ENCODE results near the gene GPR17. TPM values are rescaled to one million over a fixed set of nuclear protein-coding genes. Genes with fewer than 3 reads are reported as not detected.
A peak's percentile ranks its signal among the peaks of the same experiment; 100 is the strongest.

Gene GPR17
- total RNA-seq, 1 donor from 2014 or later = not detected

DNA sequence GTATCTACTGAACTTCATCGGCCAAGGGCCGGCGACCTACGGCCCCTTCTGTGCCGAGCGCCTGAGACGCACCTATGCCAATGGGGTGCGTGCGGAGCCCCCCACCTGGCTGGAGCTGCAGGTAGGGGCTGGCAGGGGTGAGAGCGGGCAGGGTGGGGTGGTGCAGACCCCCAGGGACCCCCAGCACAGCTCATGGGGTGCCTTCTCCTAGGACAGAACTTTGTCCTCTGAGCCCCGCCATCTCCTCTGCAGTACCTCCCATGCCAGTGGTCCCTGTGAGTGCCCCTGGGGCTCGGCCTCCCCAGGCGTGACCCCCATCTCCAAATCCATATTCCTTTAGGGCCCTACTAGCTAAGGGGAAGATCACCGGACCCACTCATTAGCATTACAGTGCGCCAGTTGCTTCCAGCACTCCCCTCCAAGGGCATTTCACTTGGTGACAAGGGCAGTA lies 23.9 kb upstream of the GPR17 start:
- H3K36me3 Mint-ChIP-seq (ENCODE audit: unreplicated experiment) = no peaks in the 10 kb centered on the region
- H3K27ac Mint-ChIP-seq (ENCODE audit: unreplicated experiment) = no peak overlapping the region

DNA sequence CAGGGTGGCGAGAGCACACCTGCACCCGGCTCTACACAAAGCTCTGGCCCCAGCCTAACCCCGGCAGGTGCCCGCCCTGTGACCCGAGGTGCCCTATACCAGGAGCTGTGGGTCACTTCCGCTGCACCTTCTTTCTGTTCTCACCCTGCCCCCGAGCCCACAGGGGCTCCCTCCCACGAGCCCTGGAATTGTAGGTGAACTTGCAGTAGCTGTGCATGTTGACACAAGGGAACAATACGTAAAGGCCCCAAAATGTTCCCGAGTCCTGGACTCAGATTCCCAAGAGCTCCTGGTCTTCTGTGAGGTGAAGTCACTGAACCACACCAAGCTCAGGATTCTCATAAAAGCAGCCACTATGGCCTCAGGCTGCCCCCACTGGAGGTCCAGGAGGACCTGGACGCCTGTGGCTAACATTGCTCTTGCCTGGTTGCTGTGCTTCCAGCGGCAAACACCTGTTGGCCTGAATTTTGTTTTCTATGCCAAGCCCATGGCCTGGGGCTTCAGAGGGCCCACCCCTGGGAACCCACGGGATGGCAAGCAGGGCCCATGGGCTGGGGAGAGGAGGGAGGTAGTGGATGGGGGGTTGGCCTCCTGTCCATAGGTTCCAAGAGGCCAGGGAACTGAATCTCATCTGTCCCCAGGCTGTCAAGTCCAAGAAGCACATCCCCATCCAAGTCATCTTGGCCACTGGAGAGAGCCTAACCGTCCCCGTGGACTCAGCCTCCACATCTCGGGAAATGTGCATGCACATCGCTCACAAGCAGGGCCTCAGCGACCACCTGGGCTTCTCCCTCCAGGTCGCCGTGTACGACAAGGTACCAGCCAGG lies 23.2 kb upstream of the GPR17 start:
- Mint-ChIP-seq H3K4me1 (ENCODE audit: unreplicated experiment) (peaks cover 4% of the 10 kb centered on the region), H3K27me3 (ENCODE audit: unreplicated experiment) (no peaks in the 10 kb centered on the region), H3K4me3 (ENCODE audit: unreplicated experiment) (no peak overlapping the region), H3K9me3 (ENCODE audit: unreplicated experiment) (no peaks in the 10 kb centered on the region), H3K36me3 (ENCODE audit: unreplicated experiment) (no peaks in the 10 kb centered on the region), H3K27ac (ENCODE audit: unreplicated experiment) (no peak overlapping the region)
- DNase-seq (ENCODE audit: extremely low spot score, unreplicated experiment) = peak; percentile 75
- TF ChIP-seq, protein P1, sequence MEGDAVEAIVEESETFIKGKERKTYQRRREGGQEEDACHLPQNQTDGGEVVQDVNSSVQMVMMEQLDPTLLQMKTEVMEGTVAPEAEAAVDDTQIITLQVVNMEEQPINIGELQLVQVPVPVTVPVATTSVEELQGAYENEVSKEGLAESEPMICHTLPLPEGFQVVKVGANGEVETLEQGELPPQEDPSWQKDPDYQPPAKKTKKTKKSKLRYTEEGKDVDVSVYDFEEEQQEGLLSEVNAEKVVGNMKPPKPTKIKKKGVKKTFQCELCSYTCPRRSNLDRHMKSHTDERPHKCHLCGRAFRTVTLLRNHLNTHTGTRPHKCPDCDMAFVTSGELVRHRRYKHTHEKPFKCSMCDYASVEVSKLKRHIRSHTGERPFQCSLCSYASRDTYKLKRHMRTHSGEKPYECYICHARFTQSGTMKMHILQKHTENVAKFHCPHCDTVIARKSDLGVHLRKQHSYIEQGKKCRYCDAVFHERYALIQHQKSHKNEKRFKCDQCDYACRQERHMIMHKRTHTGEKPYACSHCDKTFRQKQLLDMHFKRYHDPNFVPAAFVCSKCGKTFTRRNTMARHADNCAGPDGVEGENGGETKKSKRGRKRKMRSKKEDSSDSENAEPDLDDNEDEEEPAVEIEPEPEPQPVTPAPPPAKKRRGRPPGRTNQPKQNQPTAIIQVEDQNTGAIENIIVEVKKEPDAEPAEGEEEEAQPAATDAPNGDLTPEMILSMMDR (IDR thresholded peaks at IDR 0.05) = no peak

More for the DNA sequence above, 23.9 kb upstream of the GPR17 start:
- peaks cover 4% of the 10 kb centered on the region for H3K4me1 Mint-ChIP-seq (ENCODE audit: unreplicated experiment)
- TF ChIP-seq, protein P1 (IDR thresholded peaks at IDR 0.05) = no peak
- no peaks in the 10 kb centered on the region for H3K9me3 Mint-ChIP-seq (ENCODE audit: unreplicated experiment)
- DNase-seq (ENCODE audit: extremely low spot score, unreplicated experiment) = peak; percentile 73
- no peaks in the 10 kb centered on the region for H3K27me3 Mint-ChIP-seq (ENCODE audit: unreplicated experiment)
- H3K4me3 Mint-ChIP-seq (ENCODE audit: unreplicated experiment) = no peak overlapping the region

DNA sequence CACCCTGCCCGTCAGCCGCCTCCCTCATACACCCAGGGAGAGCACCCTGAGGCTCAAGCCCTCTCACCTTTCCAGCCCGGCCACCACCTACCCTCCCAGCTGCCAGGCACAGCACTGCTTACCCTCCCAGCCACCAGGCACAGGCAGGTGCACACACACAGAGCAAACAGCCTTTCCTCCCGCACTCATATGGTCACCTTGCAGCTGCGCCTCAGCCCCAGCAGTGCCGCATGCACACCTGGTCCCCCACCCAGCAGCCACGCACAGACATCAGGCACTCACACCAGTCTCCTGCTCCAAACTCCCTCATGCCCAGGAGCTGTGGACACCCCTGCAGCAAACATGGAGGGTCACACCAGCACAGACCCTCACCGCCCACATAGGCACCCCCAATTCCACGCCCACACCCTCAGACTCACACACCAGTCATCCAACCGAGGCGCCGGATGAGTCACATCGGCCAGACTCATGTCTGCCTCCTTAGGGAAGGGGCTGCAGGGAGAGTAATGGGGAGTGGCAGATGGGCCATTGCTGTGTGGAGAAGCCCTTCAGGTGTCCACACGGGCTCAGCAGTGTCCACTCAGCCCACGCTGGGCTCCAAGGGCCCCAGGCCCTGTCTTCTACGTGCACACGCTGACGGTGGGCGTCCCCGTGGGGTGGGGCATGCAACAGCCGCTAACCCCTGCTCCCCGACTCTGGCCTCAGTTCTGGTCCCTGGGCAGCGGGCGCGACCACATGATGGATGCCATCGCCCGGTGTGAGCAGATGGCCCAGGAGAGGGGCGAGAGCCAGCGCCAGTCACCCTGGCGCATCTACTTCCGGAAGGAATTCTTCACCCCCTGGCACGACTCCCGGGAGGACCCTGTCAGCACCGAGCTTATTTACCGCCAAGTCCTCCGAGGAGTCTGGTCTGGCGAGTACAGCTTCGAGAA lies 22.3 kb upstream of the GPR17 start:
- no peaks in the 10 kb centered on the region for H3K36me3 Mint-ChIP-seq (ENCODE audit: unreplicated experiment)
- peak; percentile 67 for DNase-seq (ENCODE audit: extremely low spot score, unreplicated experiment)
- H3K4me1 Mint-ChIP-seq (ENCODE audit: unreplicated experiment) = peaks cover 1% of the 10 kb centered on the region
- TF ChIP-seq, protein P1 (IDR thresholded peaks at IDR 0.05) = no peak
- H3K4me3 Mint-ChIP-seq (ENCODE audit: unreplicated experiment) = no peak overlapping the region
- H3K27me3 Mint-ChIP-seq (ENCODE audit: unreplicated experiment) = no peaks in the 10 kb centered on the region
- H3K9me3 Mint-ChIP-seq (ENCODE audit: unreplicated experiment) = no peaks in the 10 kb centered on the region
- H3K27ac Mint-ChIP-seq (ENCODE audit: unreplicated experiment) = no peak overlapping the region

DNA sequence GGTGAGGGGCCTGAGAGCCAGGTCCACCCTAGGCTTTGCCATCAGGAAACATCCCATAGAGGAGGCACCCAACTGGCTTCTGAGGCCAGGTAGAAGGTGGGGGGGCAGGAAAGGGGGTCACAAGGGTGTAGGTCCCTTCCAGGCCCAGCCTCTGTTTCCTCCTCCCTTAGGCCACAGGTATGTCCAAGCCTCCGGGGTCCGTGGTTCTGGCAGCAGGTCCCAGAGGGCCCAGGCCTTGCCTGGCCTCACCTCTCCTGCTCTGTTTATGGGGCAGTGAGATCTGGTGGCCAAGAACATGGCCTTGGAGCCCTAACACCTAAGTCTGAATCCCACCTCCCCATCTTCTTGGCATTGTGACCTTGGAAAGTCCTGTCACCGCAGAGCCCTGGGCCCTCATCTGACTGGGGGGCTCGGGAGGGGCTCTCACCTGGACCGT lies 21.6 kb upstream of the GPR17 start:
- Mint-ChIP-seq H3K4me3 (ENCODE audit: unreplicated experiment) (no peak overlapping the region), H3K27me3 (ENCODE audit: unreplicated experiment) (no peaks in the 10 kb centered on the region), H3K36me3 (ENCODE audit: unreplicated experiment) (no peaks in the 10 kb centered on the region), H3K27ac (ENCODE audit: unreplicated experiment) (no peak overlapping the region), H3K4me1 (ENCODE audit: unreplicated experiment) (no peaks in the 10 kb centered on the region), H3K9me3 (ENCODE audit: unreplicated experiment) (no peaks in the 10 kb centered on the region)
- TF ChIP-seq, protein P1 (IDR thresholded peaks at IDR 0.05) = no peak
- DNase-seq (ENCODE audit: extremely low spot score, unreplicated experiment) = no peak

Measured in osteocyte (in vitro differentiated cells).